HepG2 (cell line): ENCODE results near the gene UCN. TPM values are rescaled to one million over a fixed set of nuclear protein-coding genes. Genes with fewer than 3 reads are reported as not detected.

Source experiments
- AHDC1 ChIP-seq: sonication (generic); formaldehyde crosslinking; IDR thresholded peaks from 2 replicates; pipeline ENCODE4 v1.5.1; 2020; ENCODE audit warnings: mild to moderate bottlenecking, missing genetic modification reagents, borderline replicate concordance
- ARID4A ChIP-seq: sonication (generic); formaldehyde crosslinking; IDR thresholded peaks from 2 replicates; pipeline ENCODE4 v1.5.0; 2020; ENCODE audit warnings: mild to moderate bottlenecking, missing genetic modification reagents, borderline replicate concordance
- EZH2 ChIP-seq: conservative IDR thresholded peaks from 2 replicates; pipeline ENCODE4 v1.6.1; 2012; ENCODE audit warnings: mild to moderate bottlenecking, low read depth, low read length, moderate library complexity
- GABPB1 ChIP-seq: IDR thresholded peaks from 2 replicates; pipeline ENCODE4 v1.6.1; 2016; ENCODE audit warnings: mild to moderate bottlenecking, missing genetic modification reagents, moderate library complexity, missing compliant biosample characterization
- HDAC1 ChIP-seq: sonication (generic); formaldehyde crosslinking; IDR thresholded peaks from 2 replicates; pipeline ENCODE4 v1.5.1; 2020; ENCODE audit warnings: mild to moderate bottlenecking, missing genetic modification reagents
- HMGXB4 ChIP-seq, 2 experiments: sonication (generic) in 1 of 2; formaldehyde crosslinking in 1 of 2; IDR thresholded peaks; 2 replicates each; pipeline versions ENCODE4 v1.4.0 to v1.6.1; 2018 to 2020; ENCODE audit warnings: missing genetic modification reagents in 2 of 2, borderline replicate concordance in 1 of 2, low read depth in 1 of 2, mild to moderate bottlenecking in 1 of 2, missing biosample characterization in 1 of 2
- HOXA5 ChIP-seq: sonication (generic); formaldehyde crosslinking; IDR thresholded peaks from 2 replicates; pipeline ENCODE4 v1.4.0; 2020; ENCODE audit warnings: missing genetic modification reagents
- MAX ChIP-seq: IDR thresholded peaks from 2 replicates; pipeline ENCODE4 v1.6.1; 2012; ENCODE audit warnings: inconsistent platforms
- RBFOX2 ChIP-seq: fragments of 200-400 bp; formaldehyde crosslinking; IDR thresholded peaks from 2 replicates; pipeline ENCODE4 v1.6.1; 2017; ENCODE audit warnings: low read depth, mild to moderate bottlenecking, low read length
- TEAD3 ChIP-seq: optimal IDR thresholded peaks from 2 replicates; pipeline ENCODE3; 2016; ENCODE audit warnings: borderline replicate concordance
- ZNF800 ChIP-seq: sonication (generic); formaldehyde crosslinking; IDR thresholded peaks from 2 replicates; pipeline ENCODE4 v1.4.0; 2020; ENCODE audit warnings: missing genetic modification reagents
- polyA plus RNA-seq, 8 experiments: library from polyadenylated mRNA; depleted of rRNA in 3 of 8; stranded (reverse) in 7 of 8; unstranded in 1 of 8; fragments of >200 nt; fragmentation: Illumina TruSeq in 4 of 8; extraction: Trizol in 4 of 8; gene quantifications; 2 replicates each; pipeline versions ENCODE4 v1.2.1 to v1.2.3, GENCODE V29; 2011 to 2016; ENCODE audit warnings: low read depth in 4 of 8, missing spikeins in 1 of 8, mixed read lengths in 1 of 8; ENCODE audit not compliant: insufficient read depth in 1 of 8
- total RNA-seq, 5 experiments: library from RNA; depleted of rRNA; stranded (reverse); fragments of >200 nt; fragmentation: Illumina TruSeq; extraction: Trizol; gene quantifications; 2 replicates each; pipeline ENCODE4 v1.2.3, GENCODE V29; 2016; ENCODE audit warnings: low read depth in 1 of 5

Gene UCN
- total and polyA plus RNA-seq, 2 of the 13 experiments (the other 11 are each of a cell fraction or from before 2014, with no cell fraction given): 1.2 to 2.3 TPM

GRCh38 chr2:27262379-27263286, 45.6 kb downstream of the UCN start, which contains the start of gene SLC30A3 (continued):
- TF ChIP-seq ARID4A (CRISPR knock-in tag) (0 out of 2 replicates have a peak, but pooled peaks have one; percentile 16), ZNF800 (CRISPR knock-in tag) (peak; percentile 92), TEAD3 (peak; percentile 15), GABPB1 (peak; percentile 34; the same call in 1 of the 2 replicates), HDAC1 (CRISPR knock-in tag) (0 out of 2 replicates have a peak, but pooled peaks have one; percentile 24), EZH2 (peak; percentile 16; the same call in 1 of the 2 replicates), AHDC1 (CRISPR knock-in tag) (peak; percentile 29; the same call in 1 of the 2 replicates), HOXA5 (0 out of 2 replicates have a peak, but pooled peaks have one; percentile 16), MAX (peak; percentile 17; the same call in 1 of the 2 replicates), RBFOX2 (peak; percentile 53; the same call in 1 of the 2 replicates), HMGXB4 (CRISPR knock-in tag; IDR thresholded peaks at IDR 0.05; ENCODE audit: borderline replicate concordance in 1 of 2, low read depth in 1 of 2) (no peak)
